CD8-positive, alpha-beta memory T cell (primary cell): ENCODE results near the gene SUGP2. TPM values are rescaled to one million over a fixed set of nuclear protein-coding genes. Genes with fewer than 3 reads are reported as not detected.

Experiments used
- CTCF ChIA-PET: fragments of 350-600 bp; sonication (Branson Sonifier 250); formaldehyde crosslinking; loops from one replicate; lab custom pipeline; 2021; ENCODE audit warnings: antibody characterized with exemption; lab: Charles Lee
- POLR2A ChIA-PET: fragments of 350-600 bp; sonication (Branson Sonifier 250); formaldehyde crosslinking; loops from one replicate; lab custom pipeline; 2021; ENCODE audit warnings: antibody characterized with exemption; lab: Charles Lee
- DNase-seq, 5 donors: peaks; one replicate each; pipeline versions ENCODE4 v3.0.0 to v3.0.0-alpha.2; 2020 to 2022; ENCODE audit warnings: mixed read lengths in 1 of 5
- H3K27ac ChIP-seq: one replicate; pipeline ENCODE4 v1.7.0; 2013; ENCODE audit warnings: low read depth, mild to moderate bottlenecking, low read length, moderate library complexity
- H3K27me3 ChIP-seq: 2 replicates; pipeline ENCODE4 v1.7.0; 2013; ENCODE audit warnings: low read length, mild to moderate bottlenecking; ENCODE audit not compliant: insufficient read depth, poor library complexity, severe bottlenecking
- H3K36me3 ChIP-seq: 2 replicates; pipeline ENCODE4 v1.7.0; 2013; ENCODE audit warnings: mild to moderate bottlenecking, low read length, moderate library complexity; ENCODE audit not compliant: insufficient read depth
- H3K4me1 ChIP-seq: 2 replicates; pipeline ENCODE4 v1.7.0; 2013; ENCODE audit warnings: mild to moderate bottlenecking, low read length, moderate library complexity; ENCODE audit not compliant: insufficient read depth
- H3K4me3 ChIP-seq: 2 replicates; pipeline ENCODE4 v1.7.0; 2013; ENCODE audit warnings: mild to moderate bottlenecking, low read length
- H3K9me3 ChIP-seq: 2 replicates; pipeline ENCODE4 v1.7.0; 2013; ENCODE audit warnings: mild to moderate bottlenecking, low read length
- H3K27ac Mint-ChIP-seq, 8 donors: one replicate each; pipeline ENCODE4 v1.8.0; 2020 to 2021; ENCODE audit warnings: mixed read lengths in 8 of 8, mild to moderate bottlenecking in 6 of 8, inconsistent platforms in 3 of 8, moderate library complexity in 3 of 8
- H3K27me3 Mint-ChIP-seq, 2 donors: one replicate each; pipeline ENCODE4 v1.8.0; 2020 to 2021; ENCODE audit warnings: mixed read lengths in 2 of 2, mild to moderate bottlenecking in 1 of 2, moderate library complexity in 1 of 2
- H3K36me3 Mint-ChIP-seq, 3 donors: one replicate each; pipeline ENCODE4 v1.8.0; 2020 to 2021; ENCODE audit warnings: mixed read lengths in 3 of 3, inconsistent platforms in 1 of 3, mild to moderate bottlenecking in 1 of 3
- H3K4me1 Mint-ChIP-seq, 3 donors: one replicate each; pipeline ENCODE4 v1.8.0; 2020 to 2021; ENCODE audit warnings: mixed read lengths in 3 of 3, inconsistent platforms in 1 of 3, mild to moderate bottlenecking in 1 of 3
- H3K4me3 Mint-ChIP-seq, 7 donors: one replicate each; pipeline ENCODE4 v1.8.0; 2020 to 2021; ENCODE audit warnings: mixed read lengths in 7 of 7, mild to moderate bottlenecking in 6 of 7, moderate library complexity in 4 of 7, inconsistent platforms in 2 of 7
- H3K9me3 Mint-ChIP-seq, 5 donors: one replicate each; pipeline ENCODE4 v1.8.0; 2020 to 2022; ENCODE audit warnings: mixed read lengths in 5 of 5, mild to moderate bottlenecking in 3 of 5, moderate library complexity in 2 of 5, inconsistent platforms in 1 of 5
- polyA plus RNA-seq: library from polyadenylated mRNA; unstranded; fragments of 300-500 nt; fragmentation: Illumina TruSeq; gene quantifications from one replicate; pipeline ENCODE4 v1.2.3, GENCODE V29; 2021
- total RNA-seq, 2 experiments: library from RNA; stranded (reverse); gene quantifications; one replicate each; pipeline ENCODE4 v1.2.3, GENCODE V29; 2021

The SUGP2 gene
- total and polyA plus RNA-seq, 3 experiments from 2014 or later = 10.0 to 81.2 (median 77.6) TPM

DNA sequence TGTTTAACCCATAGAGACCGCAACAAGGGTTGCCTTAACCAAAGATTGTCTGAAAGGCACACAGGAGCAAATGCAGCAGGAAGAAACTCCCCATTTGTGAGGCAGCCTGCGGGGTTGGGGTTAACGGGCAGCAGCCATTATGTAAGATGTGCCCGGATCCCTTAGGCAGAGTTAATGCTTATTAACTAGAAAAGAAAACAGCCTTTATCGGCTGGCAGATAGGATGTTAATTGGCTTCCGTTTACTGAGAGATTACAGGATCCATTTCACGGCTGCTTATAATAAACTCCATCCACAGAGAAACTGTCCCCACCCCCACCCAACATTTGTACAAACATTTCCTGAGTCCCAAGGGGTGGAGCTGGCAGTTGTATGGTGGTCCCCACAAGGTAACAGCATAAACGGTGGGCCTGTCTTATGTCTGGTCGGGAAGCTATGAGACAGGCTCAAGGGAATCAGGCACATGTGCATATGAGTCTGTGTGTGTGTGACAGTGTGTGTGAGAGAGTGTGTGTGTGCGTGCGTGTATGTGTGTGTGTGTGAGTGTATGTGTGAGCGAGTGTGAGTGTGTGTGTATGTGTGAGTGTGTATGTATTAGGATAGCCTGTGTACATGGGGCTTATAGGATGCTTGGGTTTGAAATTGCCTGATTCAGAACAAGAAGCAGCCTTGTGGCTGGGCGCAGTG is 41.0 kb upstream of the SUGP2 start:
- no peak overlapping the region for H3K4me3 Mint-ChIP-seq
- POLR2A ChIA-PET = interaction anchor here (0.5 to 0.6 kb wide), 2 partner anchors 221 to 914 kb away, joined by 3 read pairs; no protein-coding TSS in a partner anchor
- CTCF ChIA-PET = no interaction called here
- Histone ChIP-seq H3K36me3 (no peaks in the 10 kb centered on the region), H3K9me3 (no peaks in the 10 kb centered on the region), H3K4me1 (peaks cover 2% of the 10 kb centered on the region), H3K4me3 (no peak overlapping the region), H3K27me3 (no peaks in the 10 kb centered on the region), H3K27ac (no peak overlapping the region)
- H3K27ac Mint-ChIP-seq = peak overlapping the region in 1 of 8 donors; percentile 9
- H3K27me3 Mint-ChIP-seq = no peaks in the 10 kb centered on the region
- H3K36me3 Mint-ChIP-seq = peaks cover 3 to 59% (median 18%) of the 10 kb centered on the region in 3 donors
- H3K9me3 Mint-ChIP-seq = no peaks in the 10 kb centered on the region
- peaks cover 37 to 57% (median 45%) of the 10 kb centered on the region in 3 donors for H3K4me1 Mint-ChIP-seq
- no peak for DNase-seq

DNA sequence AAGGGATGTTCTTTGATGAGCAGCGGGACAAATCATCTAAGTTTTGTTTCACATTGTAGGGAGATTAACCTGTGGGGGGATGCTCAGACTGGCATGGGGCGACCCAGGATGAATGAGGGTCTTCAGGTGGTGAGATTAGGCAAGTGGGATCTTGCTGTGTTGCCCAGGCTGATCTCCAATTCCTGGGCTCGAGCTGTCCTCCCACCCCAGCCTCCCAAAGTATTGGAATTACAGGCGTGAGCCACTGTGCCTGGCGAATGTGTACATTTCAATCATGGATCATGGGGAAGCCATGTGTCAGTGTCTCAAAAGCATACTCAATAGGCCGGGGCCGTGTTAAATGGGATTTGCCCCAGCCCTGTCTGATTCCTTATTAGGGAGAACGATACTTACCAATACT is 38.6 kb upstream of the SUGP2 start:
- CTCF ChIA-PET = no interaction called here
- Histone ChIP-seq H3K4me1 (peaks cover 16% of the 10 kb centered on the region), H3K27me3 (no peaks in the 10 kb centered on the region), H3K9me3 (no peaks in the 10 kb centered on the region), H3K36me3 (no peaks in the 10 kb centered on the region), H3K27ac (no peak overlapping the region), H3K4me3 (no peak overlapping the region)
- POLR2A ChIA-PET = no interaction called here
- H3K36me3 Mint-ChIP-seq = peaks cover 0 to 45% (median 14%) of the 10 kb centered on the region in 3 donors
- H3K27ac Mint-ChIP-seq = peak overlapping the region in 1 of 8 donors; percentile 23
- H3K4me1 Mint-ChIP-seq = peaks cover 42 to 60% (median 50%) of the 10 kb centered on the region in 3 donors
- H3K4me3 Mint-ChIP-seq = no peak overlapping the region
- no peaks in the 10 kb centered on the region for H3K9me3 Mint-ChIP-seq
- no peaks in the 10 kb centered on the region for H3K27me3 Mint-ChIP-seq
- DNase-seq = no peak

DNA sequence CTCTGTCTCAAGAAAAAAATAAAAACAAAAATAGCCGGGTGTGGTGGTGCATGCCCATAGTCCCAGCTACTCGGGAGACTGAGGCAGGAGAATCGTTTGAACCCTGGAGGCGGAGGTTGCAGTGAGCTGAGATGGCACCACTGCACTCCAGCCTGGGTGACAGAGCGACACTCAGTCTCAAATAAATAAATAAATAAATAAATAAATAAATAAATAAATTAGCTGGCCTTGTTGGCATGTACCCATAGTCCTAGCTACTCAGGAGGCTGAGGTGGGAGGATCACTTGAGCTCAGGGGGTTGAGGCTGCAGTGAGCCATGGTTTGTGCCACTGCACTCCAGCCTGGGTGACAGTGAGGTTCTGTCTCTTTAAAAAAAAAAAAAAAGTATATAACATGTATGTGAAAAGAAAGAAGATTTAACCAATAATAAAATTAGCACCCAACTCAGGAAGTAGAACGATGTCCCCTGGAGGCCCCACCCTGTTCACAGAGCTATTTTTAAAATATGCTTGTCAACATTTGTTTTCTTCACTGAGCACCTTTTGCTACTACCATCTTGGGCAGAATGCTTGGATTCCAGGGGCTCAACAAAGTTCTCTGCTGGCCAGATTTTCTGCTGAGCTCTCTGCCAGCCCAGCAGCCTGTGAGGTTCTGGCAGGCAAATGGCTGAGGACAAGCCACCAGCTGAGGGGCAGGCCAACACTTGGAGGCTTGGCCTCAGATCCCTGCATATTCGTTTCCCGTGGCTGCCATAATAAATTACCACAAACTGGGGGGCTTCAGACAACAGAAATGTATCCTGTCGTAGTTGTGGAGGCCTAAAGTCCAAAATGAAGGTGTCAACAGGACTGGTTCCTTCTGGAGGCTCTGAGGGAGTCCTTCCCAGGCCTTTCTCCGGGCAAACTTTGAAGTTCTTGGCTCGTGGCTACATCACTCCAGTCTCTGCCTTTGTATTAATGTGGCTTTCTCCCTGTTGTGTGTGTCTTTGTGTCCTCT is 35.6 kb upstream of the SUGP2 start:
- peaks cover 43 to 70% (median 55%) of the 10 kb centered on the region in 3 donors for H3K4me1 Mint-ChIP-seq
- H3K4me1 ChIP-seq = peaks cover 26% of the 10 kb centered on the region
- ChIA-PET CTCF (interaction anchor here (1.2 to 3.6 kb wide), 2 partner anchors 14 to 68 kb away, joined by 3 to 19 read pairs; no protein-coding TSS in a partner anchor), POLR2A (interaction anchor here (0.7 kb wide), 2 partner anchors 51 to 594 kb away, joined by 4 to 6 read pairs; no protein-coding TSS in a partner anchor)
- H3K27me3 Mint-ChIP-seq = no peaks in the 10 kb centered on the region
- H3K4me3 Mint-ChIP-seq = peak overlapping the region; percentile 51 to 70 (median 65)
- H3K4me3 ChIP-seq = no peak overlapping the region
- H3K36me3 ChIP-seq = no peaks in the 10 kb centered on the region
- peak overlapping the region; percentile 28 for H3K27ac ChIP-seq
- H3K36me3 Mint-ChIP-seq = peaks cover 0 to 28% (median 6%) of the 10 kb centered on the region in 3 donors
- peak overlapping the region; percentile 22 to 90 (median 73) for H3K27ac Mint-ChIP-seq
- no peaks in the 10 kb centered on the region for H3K27me3 ChIP-seq
- peak in 1 of 5 donors; percentile 19 for DNase-seq
- H3K9me3 Mint-ChIP-seq = peaks cover 0 to 2% (median 0%) of the 10 kb centered on the region in 5 donors
- no peaks in the 10 kb centered on the region for H3K9me3 ChIP-seq

DNA sequence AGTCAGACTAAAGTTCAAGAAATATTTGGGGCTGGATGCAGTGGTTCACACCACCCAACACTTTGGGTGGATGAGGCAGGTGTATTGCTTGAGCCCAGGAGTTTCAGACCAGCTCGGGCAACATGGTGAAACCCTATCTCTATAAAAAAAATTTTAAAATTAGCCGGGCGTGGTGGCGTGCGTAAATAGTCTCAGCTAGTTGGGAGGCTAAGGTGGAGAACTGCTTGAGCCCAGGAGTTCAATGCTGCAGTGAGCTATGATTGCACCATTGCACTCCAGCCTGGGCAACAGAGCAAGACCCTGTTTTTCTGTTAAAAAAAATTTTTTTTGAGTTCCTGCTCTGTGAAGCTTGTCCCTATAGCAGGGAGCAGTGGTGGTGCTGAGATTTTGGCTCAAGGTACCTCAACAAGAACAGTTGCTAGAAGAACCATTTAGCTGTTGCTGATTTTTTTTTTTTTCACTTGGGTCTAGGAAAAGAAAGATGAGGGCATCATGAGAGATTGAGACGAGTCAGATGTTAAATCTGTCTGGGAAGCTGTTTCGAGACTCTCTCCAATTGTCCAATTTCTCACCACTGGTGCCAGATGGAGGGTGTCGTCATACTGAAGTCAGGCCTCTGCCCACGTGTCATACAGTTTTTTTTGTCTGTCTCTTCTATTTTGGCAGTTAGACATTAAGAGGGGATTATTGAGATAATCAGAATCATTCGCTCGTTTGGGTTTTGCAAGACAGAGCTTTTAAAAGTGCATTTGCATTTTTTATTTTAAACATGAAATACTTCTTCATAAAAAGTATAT is 34.2 kb upstream of the SUGP2 start:
- POLR2A ChIA-PET = no interaction called here
- peaks cover 0 to 18% (median 5%) of the 10 kb centered on the region in 3 donors for H3K36me3 Mint-ChIP-seq
- peaks cover 31% of the 10 kb centered on the region for H3K4me1 ChIP-seq
- H3K27me3 Mint-ChIP-seq = no peaks in the 10 kb centered on the region
- peaks cover 0 to 2% (median 0%) of the 10 kb centered on the region in 5 donors for H3K9me3 Mint-ChIP-seq
- peaks cover 43 to 70% (median 58%) of the 10 kb centered on the region in 3 donors for H3K4me1 Mint-ChIP-seq
- no peak overlapping the region for H3K27ac ChIP-seq
- no peak overlapping the region for H3K4me3 ChIP-seq
- CTCF ChIA-PET = interaction anchor here (0.8 to 3.6 kb wide), 2 partner anchors 13 to 107 kb away, joined by 3 to 19 read pairs; no protein-coding TSS in a partner anchor
- peak overlapping the region in 7 of 8 donors; percentile 14 to 78 (median 43) for H3K27ac Mint-ChIP-seq
- H3K4me3 Mint-ChIP-seq = peak overlapping the region in 6 of 7 donors; percentile 15 to 72 (median 40)
- H3K9me3 ChIP-seq = no peaks in the 10 kb centered on the region
- no peaks in the 10 kb centered on the region for H3K36me3 ChIP-seq
- no peak for DNase-seq
- no peaks in the 10 kb centered on the region for H3K27me3 ChIP-seq

DNA sequence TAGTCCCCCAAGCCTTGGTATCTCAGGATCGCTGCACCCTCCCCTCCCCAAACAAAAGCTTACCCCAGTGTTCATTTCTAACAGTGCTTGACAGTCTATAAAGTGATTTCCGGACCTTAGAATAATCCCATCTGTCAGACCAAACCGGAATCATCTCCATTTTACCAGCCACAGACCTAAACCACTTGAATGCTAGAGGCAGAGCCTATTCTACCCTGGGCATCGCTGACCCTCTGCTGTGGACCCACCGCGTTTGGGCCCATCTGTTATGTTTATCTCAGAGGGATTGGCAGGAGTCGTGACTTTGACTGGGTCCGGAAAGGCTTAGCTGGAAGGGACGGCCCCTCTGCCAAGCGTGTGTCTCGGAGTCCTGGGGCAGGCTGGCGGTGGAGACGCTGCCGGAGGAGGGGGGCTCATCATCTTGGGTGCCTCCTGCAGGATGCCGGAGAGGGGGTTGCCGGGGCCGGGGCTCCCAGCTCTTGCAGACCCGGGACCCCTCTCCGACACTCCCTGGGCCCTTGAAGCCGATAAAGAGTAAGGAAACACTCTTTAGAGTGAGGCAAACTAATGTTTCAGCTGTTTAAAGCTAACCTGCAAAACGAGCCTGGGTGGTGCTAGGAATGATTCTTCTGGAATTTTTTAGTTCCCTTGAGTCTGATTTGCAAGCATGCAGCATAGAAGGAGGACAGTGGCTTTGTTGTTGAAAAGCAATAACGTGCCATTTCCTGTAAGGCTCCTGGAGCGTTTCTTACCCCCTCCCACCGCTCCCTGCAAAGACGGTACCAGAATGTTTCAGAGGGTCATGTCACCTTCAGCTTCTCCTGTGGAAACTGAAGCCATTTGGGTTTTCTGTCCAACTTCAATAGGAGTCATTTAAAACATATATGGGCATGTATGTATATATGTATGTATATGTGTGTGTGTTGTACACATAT is 31.8 kb upstream of the SUGP2 start:
- peaks cover 0 to 2% (median 0%) of the 10 kb centered on the region in 5 donors for H3K9me3 Mint-ChIP-seq
- Histone ChIP-seq H3K36me3 (no peaks in the 10 kb centered on the region), H3K27me3 (no peaks in the 10 kb centered on the region), H3K9me3 (no peaks in the 10 kb centered on the region), H3K4me3 (peak overlapping the region; percentile 81), H3K27ac (peak overlapping the region; percentile 74), H3K4me1 (peaks cover 31% of the 10 kb centered on the region)
- H3K27me3 Mint-ChIP-seq = no peaks in the 10 kb centered on the region
- CTCF ChIA-PET = interaction anchor here (1.0 to 1.5 kb wide), 4 partner anchors 11 to 405 kb away, joined by 3 to 5 read pairs (median 4); no protein-coding TSS in a partner anchor
- DNase-seq = peak in 3 of 5 donors; percentile 11 to 28 (median 22)
- peaks cover 39 to 58% (median 52%) of the 10 kb centered on the region in 3 donors for H3K4me1 Mint-ChIP-seq
- peak overlapping the region; percentile 84 to 97 (median 92) for H3K4me3 Mint-ChIP-seq
- POLR2A ChIA-PET = interaction anchor here (0.5 kb wide), 1 partner anchor 231 kb away, joined by 3 read pairs; no protein-coding TSS in a partner anchor
- H3K27ac Mint-ChIP-seq = peak overlapping the region; percentile 31 to 98 (median 88)
- H3K36me3 Mint-ChIP-seq = peaks cover 0 to 6% (median 2%) of the 10 kb centered on the region in 3 donors

DNA sequence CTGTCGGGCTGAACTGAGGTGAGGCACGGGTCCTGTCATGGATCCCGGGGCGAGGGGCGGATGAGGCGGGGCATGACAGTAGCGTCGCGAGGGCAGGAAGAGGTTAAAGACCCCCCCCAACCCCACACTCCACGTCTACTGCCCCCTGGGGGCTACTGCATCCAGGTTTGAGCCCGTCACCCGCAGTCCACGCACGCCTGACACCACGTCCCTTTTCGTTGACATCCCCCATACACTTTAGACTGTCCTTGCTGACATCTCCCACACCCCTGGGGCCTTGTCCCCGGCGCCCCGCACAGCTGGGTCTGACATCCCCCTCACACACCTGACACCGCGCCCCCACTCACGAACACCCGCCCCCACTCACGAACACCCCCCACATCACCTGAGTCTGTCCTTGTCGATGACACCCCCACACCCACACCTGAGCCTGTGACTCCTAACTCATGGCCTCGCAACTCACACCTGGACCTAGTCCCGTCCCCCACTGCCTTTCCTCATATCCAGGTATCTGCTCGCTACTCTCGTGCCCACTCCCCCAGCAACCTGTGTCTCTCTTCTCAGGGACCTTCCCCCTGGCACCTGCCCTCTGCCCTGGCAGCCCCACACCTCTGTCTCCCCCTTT is 30.9 kb upstream of the SUGP2 start:
- POLR2A ChIA-PET = interaction anchor here (1.0 kb wide), 1 partner anchor 139 kb away, joined by 4 read pairs; the partner anchor contains the start of gene NR2C2AP
- Mint-ChIP-seq H3K9me3 (peaks cover 0 to 2% (median 0%) of the 10 kb centered on the region in 5 donors), H3K4me3 (peak overlapping the region; percentile 84 to 97 (median 92)), H3K4me1 (peaks cover 35 to 52% (median 47%) of the 10 kb centered on the region in 3 donors), H3K36me3 (peaks cover 0 to 9% (median 0%) of the 10 kb centered on the region in 3 donors), H3K27me3 (no peaks in the 10 kb centered on the region), H3K27ac (peak overlapping the region; percentile 31 to 98 (median 88))
- no peak for DNase-seq
- CTCF ChIA-PET = interaction anchor here (1.3 to 1.7 kb wide), 4 partner anchors 10 to 12 kb away, joined by 3 to 8 read pairs (median 4); no protein-coding TSS in a partner anchor
- Histone ChIP-seq H3K27me3 (no peaks in the 10 kb centered on the region), H3K9me3 (no peaks in the 10 kb centered on the region), H3K4me3 (peak overlapping the region; percentile 81), H3K36me3 (no peaks in the 10 kb centered on the region), H3K27ac (peak overlapping the region; percentile 74), H3K4me1 (peaks cover 27% of the 10 kb centered on the region)
